PC-3 (cell line): ENCODE measurements around the gene SMG1. TPM values are rescaled to one million over a fixed set of nuclear protein-coding genes. Genes with fewer than 3 reads are reported as not detected.

Source experiments
- ATAC-seq: fragments of 200-7000 bp; cut with Tn5 transposase; 2 replicates; pipeline ENCODE4 v1.9.1; 2020; ENCODE audit warnings: mild to moderate bottlenecking, moderate library complexity
- BruUV-seq: library from RNA; stranded (reverse); fragments of 400-500 nt; replicated peaks from 2 replicates; lab custom pipeline; 2021; lab: Mats Ljungman, UMichigan
- CTCF ChIA-PET: fragments of 300-600 bp; sonication (Branson Sonifier 250); formaldehyde crosslinking; loops from one replicate; lab custom pipeline; 2022; ENCODE audit warnings: antibody characterized with exemption; lab: Charles Lee
- POLR2A ChIA-PET: fragments of 300-600 bp; sonication (Branson Sonifier 250); formaldehyde crosslinking; loops from one replicate; lab custom pipeline; 2022; ENCODE audit warnings: antibody characterized with exemption; ENCODE audit not compliant: unreplicated experiment; lab: Charles Lee
- DNase-seq: peaks from one replicate; pipeline ENCODE4 v3.0.0-alpha.2; 2015
- H2AFZ ChIP-seq: fragments of 300-600 bp; sonication (generic); 2 replicates; pipeline ENCODE4 v1.6.0; 2016; ENCODE audit warnings: antibody characterized with exemption, low read length
- H3F3A ChIP-seq: fragments of 300-600 bp; sonication (generic); one replicate; pipeline ENCODE4 v1.6.0; 2017; ENCODE audit warnings: antibody characterized with exemption, low read length, control low read depth, mild to moderate bottlenecking; ENCODE audit not compliant: unreplicated experiment
- H3K27ac ChIP-seq: fragments of 300-600 bp; sonication (generic); 2 replicates; pipeline ENCODE4 v1.5.1; 2016; ENCODE audit warnings: mild to moderate bottlenecking, low read length
- H3K27me3 ChIP-seq: fragments of 300-600 bp; sonication (generic); 2 replicates; pipeline ENCODE4 v1.6.1; 2016; ENCODE audit warnings: low read length, mixed read lengths
- H3K36me3 ChIP-seq: fragments of 300-600 bp; sonication (generic); 2 replicates; pipeline ENCODE4 v1.6.1; 2016; ENCODE audit warnings: low read depth, mixed run types, low read length, mixed read lengths
- H3K4me1 ChIP-seq: fragments of 300-600 bp; sonication (generic); 2 replicates; pipeline ENCODE4 v1.5.1; 2016; ENCODE audit warnings: low read length; ENCODE audit not compliant: insufficient read depth
- H3K4me2 ChIP-seq: fragments of 300-600 bp; sonication (generic); 2 replicates; pipeline ENCODE4 v1.6.0; 2016; ENCODE audit warnings: low read length
- H3K4me3 ChIP-seq: fragments of 300-600 bp; sonication (generic); 2 replicates; pipeline ENCODE4 v1.5.1; 2016; ENCODE audit warnings: mild to moderate bottlenecking, low read length, mixed read lengths
- H3K79me2 ChIP-seq: fragments of 300-600 bp; sonication (generic); 2 replicates; pipeline ENCODE4 v1.6.1; 2017; ENCODE audit warnings: low read length, mixed read lengths
- H3K9ac ChIP-seq: fragments of 300-600 bp; sonication (generic); 2 replicates; pipeline ENCODE4 v1.6.0; 2016; ENCODE audit warnings: mild to moderate bottlenecking, low read length
- H3K9me2 ChIP-seq: fragments of 300-600 bp; sonication (generic); replicated peaks from 2 replicates; pipeline ENCODE4 v1.6.1; 2016; ENCODE audit warnings: mixed run types, low read length, mixed read lengths
- H3K9me3 ChIP-seq: fragments of 300-600 bp; sonication (generic); 2 replicates; pipeline ENCODE4 v1.6.1; 2016; ENCODE audit warnings: low read length, mixed read lengths
- H4K20me1 ChIP-seq: fragments of 300-600 bp; sonication (generic); 2 replicates; pipeline ENCODE4 v1.6.1; 2016; ENCODE audit warnings: low read length, mixed read lengths
- CTCF ChIP-seq: fragments of 300-600 bp; sonication (generic); conservative IDR thresholded peaks from 2 replicates; pipeline ENCODE4 v1.5.1; 2017; ENCODE audit warnings: antibody characterized with exemption, low read depth, mild to moderate bottlenecking, low read length
- EZH2 ChIP-seq: fragments of 300-600 bp; sonication (generic); IDR thresholded peaks from one replicate; pipeline ENCODE4 v1.6.1; 2017; ENCODE audit warnings: antibody characterized with exemption, mild to moderate bottlenecking, low read length; ENCODE audit not compliant: unreplicated experiment
- EZH2phosphoT487 ChIP-seq: fragments of 300-600 bp; sonication (generic); IDR thresholded peaks from 2 replicates; pipeline ENCODE4 v1.6.1; 2018; ENCODE audit warnings: mild to moderate bottlenecking, antibody characterized with exemption, low read length, borderline replicate concordance
- intact Hi-C: fragments of 100-400 bp; cut with micrococcal nuclease; formaldehyde crosslinking; loops from 2 replicates; pipeline ENCODE4 v1.9.0; 2023
- total RNA-seq: library from RNA; depleted of rRNA; stranded (reverse); fragments of >200 nt; gene quantifications from 2 replicates; pipeline ENCODE4 v1.2.3, GENCODE V29; 2014

SMG1 gene
- total RNA-seq, 1 experiment from 2014 or later, result 37.6 TPM

- ChIA-PET CTCF (no interaction called here), POLR2A (no interaction called here)
- no peak overlapping the region for H3K4me2 ChIP-seq
- H3K4me3 ChIP-seq, result no peak overlapping the region
- BruUV-seq, result no TSS peak
- DNase-seq (no peak), ATAC-seq (no peak)
- H3K9me3 ChIP-seq, result no peaks in the 10 kb centered on the region
- H3K9me2 ChIP-seq, result no peaks in the 10 kb centered on the region
- H3K36me3 ChIP-seq, result peaks cover 41% of the 10 kb centered on the region
- TF ChIP-seq CTCF, result no peak
- no peak for TF ChIP-seq EZH2
- no peak for TF ChIP-seq EZH2phosphoT487
- no peak overlapping the region for H3K9ac ChIP-seq
- no peaks in the 10 kb centered on the region for H3K27me3 ChIP-seq
- H3K79me2 ChIP-seq, result no peaks in the 10 kb centered on the region
- no peaks in the 10 kb centered on the region for H3F3A ChIP-seq
- no peaks in the 10 kb centered on the region for H3K4me1 ChIP-seq
- intact Hi-C loops, result no loop called here
- no peak overlapping the region for H2AFZ ChIP-seq
- no peaks in the 10 kb centered on the region for H4K20me1 ChIP-seq
- H3K27ac ChIP-seq, result no peak overlapping the region
Observed at GRCh38 chr16:18829251-18829650, 97.0 kb downstream of the SMG1 start.

- Histone ChIP-seq H3K9ac (no peak overlapping the region), H3K9me3 (no peaks in the 10 kb centered on the region), H3F3A (no peaks in the 10 kb centered on the region), H3K9me2 (no peaks in the 10 kb centered on the region), H3K27ac (no peak overlapping the region), H3K4me2 (no peak overlapping the region), H2AFZ (no peak overlapping the region), H3K36me3 (peaks cover 30% of the 10 kb centered on the region), H3K4me3 (no peak overlapping the region), H4K20me1 (no peaks in the 10 kb centered on the region), H3K4me1 (no peaks in the 10 kb centered on the region), H3K27me3 (no peaks in the 10 kb centered on the region), H3K79me2 (no peaks in the 10 kb centered on the region)
- BruUV-seq, result no TSS peak
- TF ChIP-seq CTCF (no peak), EZH2 (no peak), EZH2phosphoT487 (no peak)
- ATAC-seq, result no peak
- POLR2A ChIA-PET, result no interaction called here
- DNase-seq, result no peak
- CTCF ChIA-PET, result no interaction called here
- intact Hi-C loops, result no loop called here
Observed at GRCh38 chr16:18827890-18828289, 98.3 kb downstream of the SMG1 start.

GRCh38 chr16:18816286-18816685 is 109.9 kb downstream of the SMG1 start:
- Histone ChIP-seq H3K4me1 (no peaks in the 10 kb centered on the region), H3K27ac (no peak overlapping the region), H3K4me3 (no peak overlapping the region), H3K4me2 (no peak overlapping the region), H4K20me1 (no peaks in the 10 kb centered on the region), H3K79me2 (no peaks in the 10 kb centered on the region), H2AFZ (no peak overlapping the region), H3K9me3 (no peaks in the 10 kb centered on the region), H3F3A (no peaks in the 10 kb centered on the region), H3K9ac (no peak overlapping the region), H3K9me2 (no peaks in the 10 kb centered on the region), H3K36me3 (peaks cover 28% of the 10 kb centered on the region), H3K27me3 (no peaks in the 10 kb centered on the region)
- DNase-seq, result no peak
- intact Hi-C loops, result no loop called here
- ChIA-PET CTCF (no interaction called here), POLR2A (no interaction called here)
- BruUV-seq, result no TSS peak
- TF ChIP-seq CTCF (no peak), EZH2phosphoT487 (no peak), EZH2 (no peak)
- no peak for ATAC-seq
